D721Med (cell line): ENCODE results near the gene GSTP1.

ENCODE experiments used
- DNase-seq: peaks from one replicate; pipeline ENCODE4 v3.0.0; 2011; ENCODE audit warnings: low spot score; ENCODE audit not compliant: insufficient read length
- FAIRE-seq: peaks from 2 replicates; lab custom pipeline; 2011; peaks lifted over from hg19 to GRCh38; lab: Jason Lieb, UNC
- TF ChIP-seq, protein P1 (sequence below): IDR thresholded peaks from 2 replicates; pipeline ENCODE4 v1.5.1; 2012; ENCODE audit warnings: mild to moderate bottlenecking, control low read depth; ENCODE audit not compliant: insufficient read depth; ENCODE audit errors: missing control alignments

Gene GSTP1

GRCh38 chr11:67631853-67632174 is 48.2 kb downstream of the GSTP1 start:
- DNase-seq: no peak
- TF ChIP-seq, protein P1, sequence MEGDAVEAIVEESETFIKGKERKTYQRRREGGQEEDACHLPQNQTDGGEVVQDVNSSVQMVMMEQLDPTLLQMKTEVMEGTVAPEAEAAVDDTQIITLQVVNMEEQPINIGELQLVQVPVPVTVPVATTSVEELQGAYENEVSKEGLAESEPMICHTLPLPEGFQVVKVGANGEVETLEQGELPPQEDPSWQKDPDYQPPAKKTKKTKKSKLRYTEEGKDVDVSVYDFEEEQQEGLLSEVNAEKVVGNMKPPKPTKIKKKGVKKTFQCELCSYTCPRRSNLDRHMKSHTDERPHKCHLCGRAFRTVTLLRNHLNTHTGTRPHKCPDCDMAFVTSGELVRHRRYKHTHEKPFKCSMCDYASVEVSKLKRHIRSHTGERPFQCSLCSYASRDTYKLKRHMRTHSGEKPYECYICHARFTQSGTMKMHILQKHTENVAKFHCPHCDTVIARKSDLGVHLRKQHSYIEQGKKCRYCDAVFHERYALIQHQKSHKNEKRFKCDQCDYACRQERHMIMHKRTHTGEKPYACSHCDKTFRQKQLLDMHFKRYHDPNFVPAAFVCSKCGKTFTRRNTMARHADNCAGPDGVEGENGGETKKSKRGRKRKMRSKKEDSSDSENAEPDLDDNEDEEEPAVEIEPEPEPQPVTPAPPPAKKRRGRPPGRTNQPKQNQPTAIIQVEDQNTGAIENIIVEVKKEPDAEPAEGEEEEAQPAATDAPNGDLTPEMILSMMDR: no peak
- no peak for FAIRE-seq

DNA sequence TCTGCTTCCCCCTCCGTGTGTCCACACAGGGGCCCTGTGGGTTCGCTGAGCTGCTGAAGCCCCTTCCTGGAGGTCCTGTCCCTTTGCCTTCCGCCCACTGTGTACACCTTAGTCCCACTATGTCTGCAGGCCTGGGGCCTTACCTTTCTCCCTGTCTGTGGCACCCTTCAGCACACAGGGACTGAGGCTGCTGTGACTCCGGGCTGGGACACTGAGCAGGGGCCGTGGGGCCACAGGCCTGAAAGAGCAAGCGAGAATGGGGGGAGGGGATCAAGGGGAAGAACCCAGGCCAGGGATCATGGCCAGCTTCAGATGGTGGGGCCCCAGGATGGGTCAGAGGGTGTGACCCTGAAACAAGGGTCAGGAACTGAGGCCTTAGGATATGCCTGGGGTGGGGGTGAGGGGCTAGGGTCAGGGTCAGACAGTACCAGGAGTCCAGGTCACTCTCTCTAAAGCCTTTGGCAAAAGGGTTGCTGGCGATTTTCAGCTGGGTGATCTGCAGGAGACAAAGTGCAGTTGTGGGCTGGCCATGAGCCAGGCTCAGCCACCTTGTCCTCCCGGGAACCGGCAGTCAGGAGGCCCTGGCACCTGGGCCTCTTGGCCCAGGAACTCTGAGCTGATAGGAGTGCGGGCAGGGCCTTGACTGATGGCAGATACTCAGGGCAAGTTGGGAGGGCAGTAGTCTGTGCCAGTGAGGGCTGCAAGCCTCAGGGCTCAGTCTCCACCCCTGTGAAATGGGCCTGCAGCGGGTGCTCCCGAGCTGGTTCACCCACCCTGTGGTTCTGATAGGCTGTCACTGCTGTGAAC is 48.8 kb downstream of the GSTP1 start:
- no peak for DNase-seq
- TF ChIP-seq, protein P1: no peak
- no peak for FAIRE-seq

DNA sequence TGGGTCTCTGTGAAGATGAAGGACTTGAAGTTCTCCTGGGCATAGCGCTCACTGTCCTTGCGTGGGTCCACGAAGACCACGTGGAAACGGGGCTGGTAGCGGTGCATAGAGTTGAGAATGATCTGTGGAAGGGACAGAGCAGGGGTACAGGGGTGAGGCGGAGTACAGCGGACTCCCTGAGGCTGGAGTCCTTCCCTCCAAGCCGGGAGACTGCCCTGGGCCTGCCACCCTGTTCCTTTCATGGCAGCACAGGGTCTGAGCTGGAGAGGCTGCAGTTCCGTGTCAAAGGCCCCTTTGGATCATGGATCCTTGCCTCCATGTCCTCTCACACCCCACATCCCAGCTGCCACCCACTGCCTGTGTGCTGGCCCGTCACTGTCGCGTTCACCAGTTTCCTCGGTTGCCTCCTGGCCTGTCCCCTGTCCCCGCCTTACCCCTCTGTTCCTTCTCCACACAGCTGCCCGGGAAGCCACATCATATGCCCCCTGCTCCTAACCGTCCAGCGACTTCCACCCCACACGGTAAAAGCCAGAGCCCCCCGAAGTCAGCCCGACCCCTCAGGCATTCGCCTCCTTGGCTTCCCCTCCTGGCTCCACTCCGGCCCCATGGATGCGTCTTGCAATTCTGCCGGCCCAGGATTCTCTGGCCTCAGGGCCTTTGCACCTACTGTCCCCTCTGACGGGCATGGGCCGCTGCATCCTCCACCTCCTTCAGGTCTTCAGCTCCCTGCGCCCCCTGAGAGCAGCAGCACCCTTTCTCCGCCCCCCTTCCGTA is 49.6 kb downstream of the GSTP1 start:
- TF ChIP-seq, protein P1: no peak
- DNase-seq (no peak), FAIRE-seq (no peak)

DNA sequence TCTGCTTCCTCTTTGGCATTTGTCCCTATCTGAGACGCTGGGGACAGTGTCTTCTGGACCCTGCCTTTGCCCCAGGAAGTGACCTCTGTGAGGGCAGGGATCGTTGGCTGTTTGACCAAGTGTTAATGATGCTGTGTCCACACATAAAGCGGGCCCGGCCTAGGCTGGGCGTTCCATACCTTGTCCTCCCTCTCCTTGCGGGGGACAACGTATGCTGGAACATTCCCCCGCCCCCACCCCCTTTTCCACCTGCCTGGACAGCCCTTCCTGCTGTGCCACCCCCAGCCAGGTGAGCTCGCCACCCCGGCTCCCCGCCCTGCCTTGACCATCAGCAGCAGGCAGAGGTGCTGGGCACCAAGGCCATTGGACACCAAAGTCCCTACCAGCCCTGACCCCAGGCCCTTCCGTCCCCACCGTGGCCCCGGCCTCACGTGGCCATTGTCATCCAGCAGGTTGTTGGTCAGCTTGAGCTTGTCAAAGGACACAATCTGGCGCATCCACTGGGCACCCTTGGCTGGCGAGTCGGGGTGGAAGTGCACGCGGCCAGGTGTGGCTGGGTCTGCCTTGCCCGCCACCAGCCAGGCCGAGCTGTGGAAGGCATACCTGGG is 50.2 kb downstream of the GSTP1 start:
- TF ChIP-seq, protein P1: no peak
- DNase-seq (no peak), FAIRE-seq (no peak)

GRCh38 chr11:67634366-67635230 is 51.0 kb downstream of the GSTP1 start:
- DNase-seq: no peak
- TF ChIP-seq, protein P1: no peak
- FAIRE-seq: no peak

GRCh38 chr11:67635231-67635521 is 51.6 kb downstream of the GSTP1 start:
- TF ChIP-seq, protein P1: no peak
- FAIRE-seq: no peak

More at GRCh38 chr11:67635231-67635521, 51.6 kb downstream of the GSTP1 start:
- no peak for DNase-seq
